T-helper 22 cell (primary cell): Measurements from ENCODE around the gene MARS2.
"Not testable (repeated sequence)": the region's sequence is repeated elsewhere in the genome, so short reads cannot be mapped to it uniquely, and the experiment has no call there.

Source experiments
- DNase-seq: peaks from one replicate; pipeline ENCODE4 v3.0.0-alpha.2; 2020; ENCODE audit warnings: low read depth

MARS2 gene

GRCh38 chr2:197705121-197705911 is at the start of gene MARS2:
MARS2 (plus strand) TSS chr2:197705369; CDS start chr2:197705406, 37 bp downstream.
- peak; percentile 87 for DNase-seq

GRCh38 chr2:197657562-197657961 is 47.6 kb upstream of the MARS2 start:
- DNase-seq, result no peak

GRCh38 chr2:197661626-197662025 is 43.5 kb upstream of the MARS2 start:
- DNase-seq, result no peak

- no peak for DNase-seq
These were observed 38.9 kb upstream of the MARS2 start for GRCh38 chr2:197666277-197666676.

- no peak for DNase-seq
These were observed 36.9 kb upstream of the MARS2 start for GRCh38 chr2:197668296-197668695.

GRCh38 chr2:197669077-197669476 is 36.1 kb upstream of the MARS2 start:
- no peak for DNase-seq

- DNase-seq, result no peak
These were observed 32.7 kb upstream of the MARS2 start for GRCh38 chr2:197672371-197672893.

GRCh38 chr2:197673106-197673505 is 32.1 kb upstream of the MARS2 start:
- DNase-seq, result no peak

- DNase-seq, result no peak
These were observed 31.6 kb upstream of the MARS2 start for GRCh38 chr2:197673606-197674005.

GRCh38 chr2:197674060-197674459 is 31.1 kb upstream of the MARS2 start:
- DNase-seq, result no peak

- no peak for DNase-seq
These were observed 30.6 kb upstream of the MARS2 start for GRCh38 chr2:197674591-197674990.

GRCh38 chr2:197675246-197675645 is 29.9 kb upstream of the MARS2 start, which contains the start of gene RFTN2:
RFTN2 (minus strand) TSS chr2:197675587; CDS start chr2:197675458, 129 bp downstream.
- DNase-seq, result no peak

- no peak for DNase-seq
These were observed 29.4 kb upstream of the MARS2 start for GRCh38 chr2:197675711-197676188.

GRCh38 chr2:197677056-197677455 is 28.1 kb upstream of the MARS2 start:
- no peak for DNase-seq

GRCh38 chr2:197677483-197677882 is 27.7 kb upstream of the MARS2 start:
- no peak for DNase-seq

- DNase-seq, result not testable (repeated sequence)
These were observed 10.0 kb upstream of the MARS2 start for GRCh38 chr2:197695206-197695605.

- DNase-seq, result not testable (repeated sequence)
These were observed 9.2 kb upstream of the MARS2 start for GRCh38 chr2:197695971-197696370.

GRCh38 chr2:197696571-197696970 is 8.6 kb upstream of the MARS2 start:
- DNase-seq, result not testable (repeated sequence)

GRCh38 chr2:197699724-197700123 is 5.4 kb upstream of the MARS2 start:
- not testable (repeated sequence) for DNase-seq

- no peak for DNase-seq
These were observed 4.2 kb upstream of the MARS2 start for GRCh38 chr2:197700960-197701359.

- no peak for DNase-seq
These were observed 592 bp upstream of the MARS2 start for GRCh38 chr2:197704434-197705120.

GRCh38 chr2:197705912-197706838 is 1.0 kb downstream of the MARS2 start:
- no peak for DNase-seq
